GM12878 (cell line): ENCODE measurements around the gene ISG20. TPM values are rescaled to one million over a fixed set of nuclear protein-coding genes. Genes with fewer than 3 reads are reported as not detected.

Experiments
- ATAC-seq: fragments of 200-7000 bp; cut with Tn5 transposase; 3 replicates; pipeline ENCODE4 v1.9.1; 2020; ENCODE audit warnings: mild to moderate bottlenecking, moderate library complexity
- BruUV-seq: library from RNA; stranded (reverse); fragments of 400-500 nt; replicated peaks from 2 replicates; lab custom pipeline; 2021; lab: Mats Ljungman, UMichigan
- CTCF ChIA-PET: fragments of 300-600 bp; sonication (Branson Sonifier 250); formaldehyde crosslinking; extraction: SDS; loops from one replicate; lab custom pipeline; 2021; ENCODE audit warnings: inconsistent platforms; lab: Yijun Ruan, JAX
- POLR2A ChIA-PET: fragments of 350-600 bp; formaldehyde crosslinking; extraction: SDS; loops from one replicate; lab custom pipeline; 2021; ENCODE audit warnings: inconsistent platforms; lab: Charles Lee
- RAD21 ChIA-PET: fragments of 300-600 bp; sonication (Branson Sonifier 250); formaldehyde crosslinking; loops from one replicate; lab custom pipeline; 2023; ENCODE audit warnings: antibody characterized with exemption; ENCODE audit not compliant: unreplicated experiment; lab: Charles Lee
- SMC1A ChIA-PET: fragments of 300-600 bp; sonication (Branson Sonifier 250); formaldehyde crosslinking; loops from one replicate; lab custom pipeline; 2023; ENCODE audit not compliant: unreplicated experiment, uncharacterized antibody; lab: Charles Lee
- DNase-seq: peaks from one replicate; pipeline ENCODE4 v3.0.0-alpha.2; 2011; ENCODE audit warnings: low read depth, low spot score
- FAIRE-seq: peaks from 3 replicates; lab custom pipeline; 2011; peaks lifted over from hg19 to GRCh38; lab: Jason Lieb, UNC
- H2AFZ ChIP-seq: 2 replicates; pipeline ENCODE4 v1.6.0; 2011; ENCODE audit warnings: low read depth, low read length, control low read depth; ENCODE audit not compliant: control insufficient read depth
- H3K27ac ChIP-seq: 2 replicates; pipeline ENCODE4 v1.5.1; 2011; ENCODE audit warnings: control low read depth; ENCODE audit not compliant: control insufficient read depth, insufficient read depth
- H3K27me3 ChIP-seq, 2 experiments: replicated peaks in 1 of 2; 2 replicates each; pipeline versions ENCODE4 v1.6.0 to v1.6.1; 2011; ENCODE audit warnings: low read length in 1 of 2; ENCODE audit not compliant: control insufficient read depth in 2 of 2, insufficient read depth in 2 of 2
- H3K36me3 ChIP-seq, 2 experiments: 2 replicates each; pipeline ENCODE4 v1.5.1; 2011; ENCODE audit warnings: low read length in 1 of 2; ENCODE audit not compliant: control insufficient read depth in 2 of 2, insufficient read depth in 2 of 2
- H3K4me1 ChIP-seq: 2 replicates; pipeline ENCODE4 v1.6.1; 2011; ENCODE audit warnings: mild to moderate bottlenecking, low read length, moderate library complexity, mixed read lengths; ENCODE audit not compliant: control insufficient read depth, insufficient read depth
- H3K4me2 ChIP-seq: 2 replicates; pipeline ENCODE4 v1.6.0; 2011; ENCODE audit warnings: control low read depth; ENCODE audit not compliant: control insufficient read depth, insufficient read depth
- H3K4me3 ChIP-seq: fragments of 200-600 bp; sonication (generic); 2 replicates; pipeline ENCODE4 v1.5.1; 2016
- H3K79me2 ChIP-seq: 2 replicates; pipeline ENCODE4 v1.6.0; 2011; ENCODE audit warnings: low read length; ENCODE audit not compliant: control insufficient read depth, insufficient read depth
- H3K9ac ChIP-seq: 2 replicates; pipeline ENCODE4 v1.8.0; 2011; ENCODE audit warnings: low read length, control low read depth, mixed read lengths; ENCODE audit not compliant: control insufficient read depth, insufficient read depth
- H3K9me3 ChIP-seq: replicated peaks from 3 replicates; pipeline ENCODE4 v1.5.1; 2011; ENCODE audit warnings: mild to moderate bottlenecking, low read length; ENCODE audit not compliant: control insufficient read depth, insufficient read depth
- H4K20me1 ChIP-seq: 2 replicates; pipeline ENCODE4 v1.6.0; 2011; ENCODE audit not compliant: control insufficient read depth, insufficient read depth
- CBFB ChIP-seq: IDR thresholded peaks from 2 replicates; pipeline ENCODE4 v1.6.1; 2016; ENCODE audit warnings: antibody characterized with exemption, low read depth
- CHD1 ChIP-seq: IDR thresholded peaks from 2 replicates; pipeline ENCODE4 v1.6.1; 2012; ENCODE audit warnings: low read depth, low read length, improper control_type of control experiment
- REST ChIP-seq: IDR thresholded peaks from 2 replicates; pipeline ENCODE4 v1.6.1; 2012; ENCODE audit warnings: mild to moderate bottlenecking, low read depth, low read length
- SRF ChIP-seq, 2 experiments: IDR thresholded peaks; 2 replicates each; pipeline ENCODE4 v1.6.1; 2011; ENCODE audit warnings: low read depth in 2 of 2, low read length in 2 of 2, mild to moderate bottlenecking in 1 of 2, moderate library complexity in 1 of 2
- SUZ12 ChIP-seq: fragments of 200-600 bp; sonication (generic); IDR thresholded peaks from one replicate; pipeline ENCODE4 v1.6.1; 2018; ENCODE audit warnings: antibody characterized with exemption, mild to moderate bottlenecking; ENCODE audit not compliant: unreplicated experiment
- WGBS: methylation state at CpG from one replicate; pipeline ENCODE4 v1.1.6; 2016; ENCODE audit warnings: low lambda C conversion rate; ENCODE audit not compliant: insufficient replicate concordance, insufficient coverage; ENCODE audit errors: missing lambda C conversion rate; 5-methylcytosine and 5-hydroxymethylcytosine counted together
- in situ Hi-C: fragments of 300-500 bp; cut with MboI; formaldehyde crosslinking; loops from 9 replicates; pipeline ENCODE4 v1.14.3; 2018; ENCODE audit warnings: mixed read lengths
- intact Hi-C: fragments of 100-400 bp; cut with micrococcal nuclease; formaldehyde crosslinking; loops from one replicate; pipeline ENCODE4 v1.14.2; 2022; ENCODE audit not compliant: unreplicated experiment
- polyA plus RNA-seq, 11 experiments: library from polyadenylated mRNA; depleted of rRNA in 4 of 11; unstranded in 6 of 11; stranded (reverse) in 5 of 11; fragments of >200 nt; fragmentation: Nextera tagmentation in 4 of 11; fragmentation: Illumina TruSeq in 1 of 11; extraction: Ambion mirVana in 4 of 11; extraction: Trizol in 1 of 11; gene quantifications; 1 replicate in 1 of 11; 2 replicates in 10 of 11; pipeline versions ENCODE4 v1.2.1 to v1.2.3, GENCODE V29; 2011 to 2016; ENCODE audit warnings: inconsistent platforms in 2 of 11, missing spikeins in 2 of 11, low read depth in 1 of 11
- total RNA-seq, 4 experiments: library from RNA; depleted of rRNA in 3 of 4; stranded (reverse); fragments of >200 nt in 3 of 4; fragmentation: Illumina TruSeq in 1 of 4; extraction: Trizol in 1 of 4; gene quantifications; 2 replicates each; pipeline versions ENCODE4 v1.2.1 to v1.2.3, GENCODE V29; 2013 to 2021

ISG20 gene
- total and polyA plus RNA-seq, 10 of the 15 experiments (the other 5 are each of a cell fraction or from before 2014, with no cell fraction given), result 23.4 to 210 (median 85.9) TPM

GRCh38 chr15:88605189-88606069, 33.4 kb upstream of the ISG20 start:
- ChIA-PET SMC1A (no interaction called here), RAD21 (no interaction called here), CTCF (no interaction called here), POLR2A (interaction anchor here (0.6 kb wide), 1 partner anchor 10 kb away, joined by 6 read pairs; no protein-coding TSS in a partner anchor)
- in situ Hi-C loops, result no loop called here
- Histone ChIP-seq H3K4me1 (no peaks in the 10 kb centered on the region), H3K36me3 (no peaks in the 10 kb centered on the region), H3K27ac (no peak overlapping the region), H3K79me2 (no peaks in the 10 kb centered on the region), H3K9me3 (no peaks in the 10 kb centered on the region), H3K4me2 (no peak overlapping the region), H3K9ac (no peak overlapping the region), H2AFZ (no peak overlapping the region), H3K27me3 (peaks cover 17 to 20% of the 10 kb centered on the region in 2 experiments), H4K20me1 (no peaks in the 10 kb centered on the region), H3K4me3 (no peak overlapping the region)
- no peak for DNase-seq
- peak; percentile 70 for ATAC-seq
- no TSS peak for BruUV-seq
- intact Hi-C loops, result no loop called here
- WGBS, result 39% methylated on average over 56 of the region's 58 CpGs
- no peak for TF ChIP-seq SRF (IDR thresholded peaks at IDR 0.05; ENCODE audit: low read depth in 2 of 2, low read length in 2 of 2)
- no peak for TF ChIP-seq CBFB
- peak; percentile 43 for TF ChIP-seq SUZ12
- TF ChIP-seq REST, result peak; percentile 92
- no peak for TF ChIP-seq CHD1
- FAIRE-seq, result no peak
